SK-N-SH treated with all-trans-retinoic acid at 6 μM for 48 hours (cell line): Measurements from ENCODE around the gene TMEM270.

Experiments used
- ARNTL ChIP-seq: fragments of 450-650 bp; formaldehyde crosslinking; IDR thresholded peaks from 2 replicates; pipeline ENCODE4 v1.5.0; 2020; ENCODE audit warnings: low read depth, mild to moderate bottlenecking, moderate library complexity, borderline replicate concordance
- ISL1 ChIP-seq: fragments of 250-450 bp; sonication (Bioruptor Pico); IDR thresholded peaks from 2 replicates; pipeline ENCODE4 v2.1.2; 2022; ENCODE audit warnings: mild to moderate bottlenecking, moderate library complexity
- TSHZ2 ChIP-seq: fragments of 250-450 bp; sonication (Bioruptor Pico); IDR thresholded peaks from 2 replicates; pipeline ENCODE4 v1.5.0; 2020; ENCODE audit warnings: mild to moderate bottlenecking, moderate library complexity
- ZFP30 ChIP-seq: fragments of 450-650 bp; formaldehyde crosslinking; IDR thresholded peaks from 2 replicates; pipeline ENCODE4 v1.5.0; 2022; ENCODE audit warnings: mild to moderate bottlenecking, moderate library complexity

DNA sequence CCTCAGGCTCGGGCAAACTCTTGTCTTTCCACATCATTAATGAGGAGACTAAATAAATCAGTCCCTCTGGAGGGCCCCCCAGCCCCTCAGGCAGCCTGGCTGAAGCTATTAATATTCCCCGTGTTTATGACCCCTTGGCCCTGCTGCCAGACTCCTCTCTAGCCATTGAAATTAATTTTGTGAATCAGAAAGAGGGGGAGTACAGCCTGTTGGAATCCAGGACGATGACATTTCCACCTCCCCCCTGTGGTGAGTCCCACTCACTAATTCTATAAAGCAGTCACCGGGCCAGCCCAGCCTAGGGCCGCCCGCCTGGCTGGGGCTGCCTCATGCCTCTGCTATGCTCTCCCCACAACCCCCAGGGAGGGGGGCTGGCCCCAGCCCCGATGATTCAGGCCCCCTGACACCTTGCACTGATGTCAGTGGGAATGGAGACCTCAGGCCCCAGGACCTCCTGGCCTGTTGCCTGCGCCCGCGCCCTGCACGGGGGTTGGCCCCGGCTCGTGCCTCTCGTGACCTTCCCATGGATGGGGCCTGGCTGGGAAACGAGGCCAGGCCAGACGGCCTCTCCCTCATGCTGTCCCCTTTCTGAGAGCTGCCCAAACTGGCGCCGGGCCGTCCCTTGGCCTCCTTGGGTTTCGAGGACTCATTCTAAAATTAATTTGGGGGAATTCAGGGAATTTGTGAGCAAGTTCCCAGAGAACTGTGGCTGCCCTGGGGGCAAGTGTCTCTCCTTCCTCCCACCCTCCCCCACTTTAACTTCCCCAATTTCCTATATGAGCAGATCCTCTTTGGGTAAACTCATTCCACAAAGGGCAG lies 34.0 kb downstream of the TMEM270 start:
- TF ChIP-seq TSHZ2 (CRISPR knock-in tag) = 0 out of 2 replicates have a peak, but pooled peaks have one; percentile 6
- no peak for TF ChIP-seq ZFP30 (CRISPR knock-in tag)
- peak; percentile 75 for TF ChIP-seq ISL1
- TF ChIP-seq ARNTL (CRISPR knock-in tag) = no peak
